Measurements from ENCODE around the gene MOB3B.

- TF ChIP-seq CTCF (IDR thresholded peaks at IDR 0.05) (no peak), POLR2A (IDR thresholded peaks at IDR 0.05) (no peak)
Observed at GRCh38 chr9:27402626-27403025, 127.0 kb downstream of the MOB3B start.

Measured in vagina (tissue), 2 donors.